Lower leg skin (tissue), 3 donors: Measurements from ENCODE around the gene SIGLEC9.

Source experiments
- POLR2A ChIP-seq, 2 donors: fragments of 450-650 bp; IDR thresholded peaks; one replicate each; pipeline ENCODE4 v1.6.1; 2016 to 2017; ENCODE audit warnings: antibody characterized with exemption in 2 of 2, mild to moderate bottlenecking in 1 of 2, moderate library complexity in 1 of 2
- TF ChIP-seq, protein P1 (sequence below), 3 donors: fragments of 450-650 bp; IDR thresholded peaks; one replicate each; pipeline ENCODE4 v1.5.1; 2016; ENCODE audit warnings: antibody characterized with exemption in 3 of 3, mild to moderate bottlenecking in 3 of 3, moderate library complexity in 2 of 3

GRCh38 chr19:51127755-51128154, 3.0 kb downstream of the SIGLEC9 start:
- no peak for TF ChIP-seq POLR2A (IDR thresholded peaks at IDR 0.05)
- TF ChIP-seq, protein P1, sequence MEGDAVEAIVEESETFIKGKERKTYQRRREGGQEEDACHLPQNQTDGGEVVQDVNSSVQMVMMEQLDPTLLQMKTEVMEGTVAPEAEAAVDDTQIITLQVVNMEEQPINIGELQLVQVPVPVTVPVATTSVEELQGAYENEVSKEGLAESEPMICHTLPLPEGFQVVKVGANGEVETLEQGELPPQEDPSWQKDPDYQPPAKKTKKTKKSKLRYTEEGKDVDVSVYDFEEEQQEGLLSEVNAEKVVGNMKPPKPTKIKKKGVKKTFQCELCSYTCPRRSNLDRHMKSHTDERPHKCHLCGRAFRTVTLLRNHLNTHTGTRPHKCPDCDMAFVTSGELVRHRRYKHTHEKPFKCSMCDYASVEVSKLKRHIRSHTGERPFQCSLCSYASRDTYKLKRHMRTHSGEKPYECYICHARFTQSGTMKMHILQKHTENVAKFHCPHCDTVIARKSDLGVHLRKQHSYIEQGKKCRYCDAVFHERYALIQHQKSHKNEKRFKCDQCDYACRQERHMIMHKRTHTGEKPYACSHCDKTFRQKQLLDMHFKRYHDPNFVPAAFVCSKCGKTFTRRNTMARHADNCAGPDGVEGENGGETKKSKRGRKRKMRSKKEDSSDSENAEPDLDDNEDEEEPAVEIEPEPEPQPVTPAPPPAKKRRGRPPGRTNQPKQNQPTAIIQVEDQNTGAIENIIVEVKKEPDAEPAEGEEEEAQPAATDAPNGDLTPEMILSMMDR (IDR thresholded peaks at IDR 0.05) = no peak
